Ishikawa (cell line): ENCODE results near the gene FAM120B.

Experiments used
- CEBPB ChIP-seq: IDR thresholded peaks from 2 replicates; pipeline ENCODE4 v1.6.1; 2012
- CREB1 ChIP-seq: IDR thresholded peaks from 2 replicates; pipeline ENCODE4 v1.6.1; 2012; ENCODE audit warnings: low read depth
- EGR1 ChIP-seq: IDR thresholded peaks from 2 replicates; pipeline ENCODE4 v1.6.1; 2012
- EP300 ChIP-seq: IDR thresholded peaks from 2 replicates; pipeline ENCODE4 v1.6.1; 2012; ENCODE audit warnings: borderline replicate concordance
- FOXM1 ChIP-seq: IDR thresholded peaks from 2 replicates; pipeline ENCODE4 v1.6.1; 2012; ENCODE audit warnings: low read depth, borderline replicate concordance
- MAX ChIP-seq: IDR thresholded peaks from 2 replicates; pipeline ENCODE4 v1.6.1; 2012
- NFIC ChIP-seq: IDR thresholded peaks from 2 replicates; pipeline ENCODE4 v1.6.1; 2012
- RAD21 ChIP-seq: IDR thresholded peaks from 2 replicates; pipeline ENCODE4 v1.6.1; 2012; ENCODE audit warnings: low read depth
- REST ChIP-seq: IDR thresholded peaks from 2 replicates; pipeline ENCODE4 v1.6.1; 2012; ENCODE audit warnings: low read depth, mild to moderate bottlenecking
- TAF1 ChIP-seq: IDR thresholded peaks from 2 replicates; pipeline ENCODE4 v1.6.1; 2012; ENCODE audit warnings: low read depth, mild to moderate bottlenecking
- TCF12 ChIP-seq: IDR thresholded peaks from 2 replicates; pipeline ENCODE4 v1.6.1; 2012; ENCODE audit warnings: low read depth
- TEAD4 ChIP-seq: IDR thresholded peaks from 2 replicates; pipeline ENCODE4 v1.6.1; 2012
- USF1 ChIP-seq: IDR thresholded peaks from 2 replicates; pipeline ENCODE4 v1.6.1; 2012
- YY1 ChIP-seq: IDR thresholded peaks from 2 replicates; pipeline ENCODE4 v1.6.1; 2012; ENCODE audit warnings: low read depth
- ZBTB7A ChIP-seq: IDR thresholded peaks from 2 replicates; pipeline ENCODE4 v1.6.1; 2012; ENCODE audit warnings: low read depth

Gene FAM120B

DNA sequence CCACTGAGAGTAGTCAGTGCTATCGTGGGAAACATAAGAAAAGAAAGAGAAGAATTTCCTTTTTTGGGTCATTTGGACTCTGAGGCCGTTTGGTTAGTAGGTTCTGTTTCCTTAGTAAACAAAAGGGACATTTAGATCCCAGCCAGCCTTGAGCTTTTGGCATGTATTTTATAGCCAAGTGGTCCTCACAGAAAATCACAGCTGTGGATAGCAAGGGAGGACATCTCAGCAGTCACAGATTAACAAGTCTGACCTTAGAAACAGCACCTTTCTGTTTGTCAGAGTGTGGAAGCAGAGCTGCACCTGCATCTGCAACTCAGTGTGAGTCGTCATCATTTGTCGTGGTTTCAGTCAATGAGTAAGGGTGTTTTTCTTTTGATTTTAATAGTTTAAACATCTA is 40.5 kb downstream of the FAM120B start:
- TF ChIP-seq EGR1 (no peak), TAF1 (no peak), TEAD4 (no peak), ZBTB7A (no peak), RAD21 (no peak), YY1 (no peak), REST (no peak), USF1 (no peak)

GRCh38 chr6:170347975-170348374 is 41.4 kb downstream of the FAM120B start:
- TF ChIP-seq TEAD4 (no peak), MAX (no peak), ZBTB7A (no peak), EP300 (no peak), REST (no peak), TCF12 (no peak), EGR1 (no peak), YY1 (no peak), FOXM1 (no peak), CREB1 (no peak), RAD21 (no peak)

DNA sequence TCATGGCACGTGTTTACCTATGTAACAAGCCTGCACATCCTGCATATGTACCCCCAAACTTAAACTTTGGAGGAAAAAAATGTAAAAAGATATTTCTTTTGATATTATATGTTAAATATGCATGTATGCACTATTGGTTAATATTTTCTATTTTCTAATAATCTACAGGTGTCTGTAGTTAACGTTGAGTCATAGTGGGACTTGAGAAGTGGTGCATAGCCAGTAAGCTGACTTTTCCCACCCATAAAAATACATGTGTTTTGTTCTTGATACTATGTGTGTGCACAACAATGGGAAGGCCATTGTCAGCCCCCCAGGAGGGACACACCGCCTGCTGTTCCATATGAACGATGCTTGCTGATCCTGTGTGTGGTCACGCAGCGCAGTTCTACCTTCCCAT is 49.1 kb downstream of the FAM120B start:
- TF ChIP-seq EP300 (no peak), RAD21 (no peak), REST (no peak), CREB1 (no peak), ZBTB7A (no peak), USF1 (no peak), EGR1 (no peak), TAF1 (no peak), TEAD4 (no peak)

DNA sequence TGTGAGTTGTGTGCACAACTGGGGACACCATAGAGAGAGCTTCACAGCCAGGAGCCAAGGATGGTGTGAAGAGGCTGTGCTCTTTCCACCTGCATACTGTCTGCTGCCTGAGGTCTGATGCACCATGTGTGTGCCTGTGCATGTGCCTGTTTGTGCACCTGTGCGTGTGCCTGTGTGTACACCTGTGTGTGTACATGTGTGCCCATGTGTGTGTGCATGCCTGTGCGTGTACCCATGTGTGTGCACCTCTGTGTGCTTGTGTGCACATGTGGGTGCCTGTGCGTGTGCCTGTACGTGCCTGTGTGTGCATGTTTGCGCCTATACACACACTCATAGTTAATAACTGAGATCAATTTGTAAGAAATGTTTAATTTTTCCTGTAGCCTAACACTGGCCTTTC is 51.3 kb downstream of the FAM120B start:
- TF ChIP-seq ZBTB7A (no peak), RAD21 (no peak), TCF12 (no peak), YY1 (no peak), TEAD4 (no peak), NFIC (no peak), CREB1 (no peak), EP300 (no peak), TAF1 (no peak), FOXM1 (no peak), EGR1 (no peak), USF1 (no peak), CEBPB (no peak), REST (no peak), MAX (no peak)
